Peyer's patch (tissue), 4 donors: ENCODE results near the gene OVAAL. TPM values are rescaled to one million over a fixed set of nuclear protein-coding genes. Genes with fewer than 3 reads are reported as not detected.

Experiments
- DNase-seq, 3 donors: peaks; one replicate each; pipeline ENCODE4 v3.0.0-alpha.2; 2017 to 2019
- H3K27ac ChIP-seq, 4 donors: fragments of 200-600 bp; sonication (generic); one replicate each; pipeline ENCODE4 v1.5.1; 2016 to 2019
- H3K27me3 ChIP-seq, 2 donors: fragments of 200-600 bp; sonication (generic); one replicate each; pipeline ENCODE4 v1.5.1; 2019
- H3K36me3 ChIP-seq, 3 donors: fragments of 200-600 bp; sonication (generic); one replicate each; pipeline ENCODE4 v1.5.1; 2016 to 2019
- H3K4me1 ChIP-seq, 4 donors: fragments of 200-600 bp; sonication (generic); one replicate each; pipeline ENCODE4 v1.5.1; 2016 to 2019
- H3K4me3 ChIP-seq, 4 donors: fragments of 200-600 bp; sonication (generic); 1 replicate in 3 of 4; 2 replicates in 1 of 4; pipeline ENCODE4 v1.5.1; 2016 to 2019; ENCODE audit warnings: mild to moderate bottlenecking in 1 of 4
- H3K9me3 ChIP-seq, 4 donors: fragments of 200-600 bp; sonication (generic); one replicate each; pipeline ENCODE4 v1.5.1; 2016 to 2019; ENCODE audit warnings: mild to moderate bottlenecking in 1 of 4
- POLR2A ChIP-seq, 2 donors: fragments of 450-650 bp; IDR thresholded peaks; one replicate each; pipeline ENCODE4 v1.5.1; 2017; ENCODE audit warnings: antibody characterized with exemption in 2 of 2, mild to moderate bottlenecking in 2 of 2, moderate library complexity in 2 of 2
- total RNA-seq, 4 donors: library from RNA; depleted of rRNA; stranded (reverse); fragments of >200 nt; gene quantifications; one replicate each; pipeline ENCODE4 v1.1.0, GENCODE V29; 2016
- TF ChIP-seq, protein P1 (sequence below), 6 experiments: fragments of 450-650 bp in 4 of 6; fragments of 200-600 bp in 2 of 6; sonication (generic) in 1 of 6; IDR thresholded peaks; one replicate each; pipeline ENCODE4 v1.5.1; 2017 to 2019; ENCODE audit warnings: antibody characterized with exemption in 6 of 6, mild to moderate bottlenecking in 3 of 6, moderate library complexity in 1 of 6

The OVAAL gene
- total RNA-seq, 4 donors from 2014 or later = not detected

DNA sequence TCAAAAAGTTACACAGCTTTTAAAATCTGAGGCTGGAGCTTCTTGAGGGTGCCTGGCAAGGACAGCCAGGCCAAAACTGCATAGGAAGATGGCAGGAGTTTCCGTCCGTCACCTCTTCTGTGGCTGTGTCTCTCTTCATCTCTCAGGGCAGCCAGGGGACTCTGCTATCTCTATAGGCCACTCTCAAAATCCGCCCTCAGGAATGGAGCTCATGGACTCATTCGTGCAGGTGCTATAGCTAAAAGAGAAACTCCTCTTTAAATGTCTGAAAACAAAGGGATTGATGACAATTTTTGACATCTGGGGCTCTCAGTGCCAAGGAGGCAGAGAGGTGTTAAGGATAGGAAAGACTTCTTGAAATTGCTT, 27.2 kb downstream of the OVAAL start:
- Histone ChIP-seq H3K27me3 (no peaks in the 10 kb centered on the region), H3K36me3 (no peaks in the 10 kb centered on the region), H3K9me3 (no peaks in the 10 kb centered on the region), H3K4me3 (no peak overlapping the region), H3K27ac (no peak overlapping the region), H3K4me1 (no peaks in the 10 kb centered on the region)
- DNase-seq = no peak
- TF ChIP-seq, protein P1, sequence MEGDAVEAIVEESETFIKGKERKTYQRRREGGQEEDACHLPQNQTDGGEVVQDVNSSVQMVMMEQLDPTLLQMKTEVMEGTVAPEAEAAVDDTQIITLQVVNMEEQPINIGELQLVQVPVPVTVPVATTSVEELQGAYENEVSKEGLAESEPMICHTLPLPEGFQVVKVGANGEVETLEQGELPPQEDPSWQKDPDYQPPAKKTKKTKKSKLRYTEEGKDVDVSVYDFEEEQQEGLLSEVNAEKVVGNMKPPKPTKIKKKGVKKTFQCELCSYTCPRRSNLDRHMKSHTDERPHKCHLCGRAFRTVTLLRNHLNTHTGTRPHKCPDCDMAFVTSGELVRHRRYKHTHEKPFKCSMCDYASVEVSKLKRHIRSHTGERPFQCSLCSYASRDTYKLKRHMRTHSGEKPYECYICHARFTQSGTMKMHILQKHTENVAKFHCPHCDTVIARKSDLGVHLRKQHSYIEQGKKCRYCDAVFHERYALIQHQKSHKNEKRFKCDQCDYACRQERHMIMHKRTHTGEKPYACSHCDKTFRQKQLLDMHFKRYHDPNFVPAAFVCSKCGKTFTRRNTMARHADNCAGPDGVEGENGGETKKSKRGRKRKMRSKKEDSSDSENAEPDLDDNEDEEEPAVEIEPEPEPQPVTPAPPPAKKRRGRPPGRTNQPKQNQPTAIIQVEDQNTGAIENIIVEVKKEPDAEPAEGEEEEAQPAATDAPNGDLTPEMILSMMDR (IDR thresholded peaks at IDR 0.05) = no peak
- no peak for TF ChIP-seq POLR2A (IDR thresholded peaks at IDR 0.05)

DNA sequence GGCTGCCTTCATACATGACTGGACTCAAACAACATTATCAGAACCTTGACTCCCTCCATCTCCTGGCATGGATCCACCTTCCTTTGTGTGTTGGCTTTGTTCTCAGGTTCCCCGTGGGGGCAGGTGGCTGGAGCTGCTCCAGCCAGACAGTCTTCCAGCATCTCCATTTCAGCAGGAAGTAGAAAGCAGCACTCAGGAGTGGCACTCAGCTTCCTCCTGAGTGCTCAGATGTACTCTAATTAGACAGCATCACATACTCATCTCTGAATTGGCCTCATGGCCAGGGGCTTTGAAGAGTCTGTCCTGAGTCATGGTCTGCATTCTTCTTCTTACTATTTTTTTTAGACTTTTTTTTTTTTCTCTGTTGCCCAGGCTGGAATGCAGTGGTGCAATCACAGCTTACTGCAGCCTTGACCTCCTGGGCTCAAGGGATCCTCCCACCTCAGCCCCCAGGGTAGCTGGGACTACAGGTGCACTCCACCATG, 27.9 kb downstream of the OVAAL start:
- TF ChIP-seq, protein P1 (IDR thresholded peaks at IDR 0.05) = no peak
- no peak for TF ChIP-seq POLR2A (IDR thresholded peaks at IDR 0.05)
- no peak for DNase-seq
- no peaks in the 10 kb centered on the region for H3K27me3 ChIP-seq
- H3K36me3 ChIP-seq = no peaks in the 10 kb centered on the region
- no peaks in the 10 kb centered on the region for H3K4me1 ChIP-seq
- no peaks in the 10 kb centered on the region for H3K9me3 ChIP-seq
- no peak overlapping the region for H3K27ac ChIP-seq
- no peak overlapping the region for H3K4me3 ChIP-seq

DNA sequence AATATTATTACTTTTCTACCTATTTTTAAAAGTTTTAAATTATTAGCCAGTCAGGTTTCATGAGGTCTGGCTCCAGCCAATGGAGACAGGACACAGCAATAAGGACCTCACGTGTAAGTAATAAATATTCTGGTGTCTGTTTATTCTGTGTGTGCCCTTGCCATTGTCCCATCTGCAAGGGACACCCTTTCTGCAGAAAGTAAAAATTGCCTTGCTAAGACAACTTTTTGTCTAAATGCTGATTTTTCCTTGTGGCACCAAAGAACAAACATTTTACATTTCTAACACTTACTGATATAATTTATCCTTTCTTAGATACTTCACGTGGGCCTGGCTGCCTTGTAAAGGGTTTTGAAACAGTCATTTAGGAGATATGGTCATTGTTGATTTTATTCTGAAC, 29.4 kb downstream of the OVAAL start:
- Histone ChIP-seq H3K27ac (no peak overlapping the region), H3K36me3 (no peaks in the 10 kb centered on the region), H3K27me3 (no peaks in the 10 kb centered on the region), H3K4me3 (no peak overlapping the region), H3K9me3 (no peaks in the 10 kb centered on the region), H3K4me1 (no peaks in the 10 kb centered on the region)
- TF ChIP-seq POLR2A (IDR thresholded peaks at IDR 0.05) = no peak
- TF ChIP-seq, protein P1 (IDR thresholded peaks at IDR 0.05) = no peak
- DNase-seq = no peak

DNA sequence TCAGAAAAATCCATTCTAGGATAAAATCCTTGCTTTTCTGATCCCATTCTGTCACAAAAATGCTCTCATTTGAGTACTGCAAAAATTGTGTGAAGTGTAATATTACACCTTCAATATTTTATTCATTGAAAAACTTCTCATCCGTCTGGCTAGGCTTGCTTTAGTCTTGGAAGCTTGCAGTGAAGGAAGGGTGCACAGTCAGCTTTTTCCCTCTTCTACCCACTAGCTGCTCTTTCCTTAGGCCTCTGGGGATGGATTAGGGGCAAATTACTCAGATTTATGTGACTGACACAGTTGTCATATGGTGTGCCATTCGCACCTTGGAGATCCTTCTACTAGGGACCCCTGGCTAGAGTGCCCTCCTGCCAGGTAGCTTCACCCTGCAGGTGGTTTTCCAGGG, 32.1 kb downstream of the OVAAL start:
- H3K4me1 ChIP-seq = no peaks in the 10 kb centered on the region
- no peaks in the 10 kb centered on the region for H3K27me3 ChIP-seq
- no peak for DNase-seq
- H3K27ac ChIP-seq = no peak overlapping the region
- no peak overlapping the region for H3K4me3 ChIP-seq
- no peaks in the 10 kb centered on the region for H3K36me3 ChIP-seq
- no peaks in the 10 kb centered on the region for H3K9me3 ChIP-seq
- TF ChIP-seq, protein P1 (IDR thresholded peaks at IDR 0.05) = no peak

DNA sequence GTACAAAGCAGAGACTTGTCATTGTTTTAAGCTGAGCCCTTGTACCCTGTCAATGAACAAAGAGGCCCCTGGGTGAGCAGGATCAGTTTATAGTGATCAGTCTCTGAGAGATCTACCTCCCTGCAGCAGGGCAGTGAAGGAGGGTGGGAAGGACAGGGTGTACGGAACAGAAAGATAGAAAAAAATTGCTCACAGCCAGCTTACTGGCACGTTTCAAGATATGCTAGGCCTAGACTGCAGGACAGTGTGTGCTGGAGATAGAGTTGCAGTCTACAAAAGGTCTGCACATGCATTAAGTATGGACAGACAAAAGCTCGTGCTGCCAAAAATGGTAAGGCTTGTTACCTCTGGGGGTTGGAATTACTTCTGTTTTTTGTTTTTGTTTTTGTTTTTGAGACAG, 34.6 kb downstream of the OVAAL start:
- H3K4me3 ChIP-seq = no peak overlapping the region
- no peaks in the 10 kb centered on the region for H3K9me3 ChIP-seq
- H3K4me1 ChIP-seq = peaks cover 0 to 1% (median 0%) of the 10 kb centered on the region in 4 donors
- H3K27ac ChIP-seq = no peak overlapping the region
- no peaks in the 10 kb centered on the region for H3K36me3 ChIP-seq
- TF ChIP-seq, protein P1 (IDR thresholded peaks at IDR 0.05) = no peak
- TF ChIP-seq POLR2A (IDR thresholded peaks at IDR 0.05) = no peak
- no peaks in the 10 kb centered on the region for H3K27me3 ChIP-seq
- no peak for DNase-seq

DNA sequence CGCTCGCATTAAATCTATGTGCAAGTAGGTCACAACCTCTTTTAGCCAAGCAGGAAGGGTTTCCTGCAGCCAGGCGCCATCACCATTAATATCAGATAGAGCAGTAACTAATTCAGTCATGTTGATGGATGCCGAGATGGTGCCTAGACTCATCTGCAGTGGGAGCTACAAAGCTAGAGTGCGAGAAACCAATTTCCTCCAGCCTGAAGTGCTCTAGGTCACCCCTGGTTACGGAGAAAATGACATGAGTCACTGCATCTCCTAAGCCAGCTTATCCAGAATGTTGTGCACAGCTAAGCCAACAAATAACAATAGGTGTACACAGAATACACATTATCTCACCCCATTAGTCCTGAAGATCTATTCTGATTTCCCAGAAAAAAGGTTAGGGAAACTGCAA, 36.0 kb downstream of the OVAAL start:
- no peak for DNase-seq
- Histone ChIP-seq H3K27me3 (no peaks in the 10 kb centered on the region), H3K4me1 (peaks cover 0 to 7% (median 0%) of the 10 kb centered on the region in 4 donors), H3K4me3 (no peak overlapping the region), H3K36me3 (no peaks in the 10 kb centered on the region), H3K27ac (no peak overlapping the region), H3K9me3 (no peaks in the 10 kb centered on the region)
- TF ChIP-seq, protein P1 (IDR thresholded peaks at IDR 0.05) = no peak
- no peak for TF ChIP-seq POLR2A (IDR thresholded peaks at IDR 0.05)
